Stimulated activated naive CD8-positive, alpha-beta T cell treated with anti-CD3 and anti-CD28 coated beads, Interleukin-15, Interleukin-2, amounts not matched to agents 100 ng/mL and 50 ng/mL, for 24 hours (primary cell): Measurements from ENCODE around the gene PRKRA.
"Not testable (repeated sequence)": the region's sequence is repeated elsewhere in the genome, so short reads cannot be mapped to it uniquely, and the experiment has no call there.

ENCODE experiments used
- H3K27ac Mint-ChIP-seq: one replicate; pipeline ENCODE4 v1.8.0; 2021; ENCODE audit warnings: mild to moderate bottlenecking, mixed read lengths
- H3K27me3 Mint-ChIP-seq: one replicate; pipeline ENCODE4 v1.8.0; 2021; ENCODE audit warnings: mixed read lengths
- H3K36me3 Mint-ChIP-seq: one replicate; pipeline ENCODE4 v1.8.0; 2021; ENCODE audit warnings: low read depth, mixed read lengths
- H3K4me1 Mint-ChIP-seq: one replicate; pipeline ENCODE4 v1.8.0; 2021; ENCODE audit warnings: low read depth, mixed read lengths
- H3K4me3 Mint-ChIP-seq: one replicate; pipeline ENCODE4 v1.8.0; 2021; ENCODE audit warnings: mild to moderate bottlenecking, mixed read lengths
- H3K9me3 Mint-ChIP-seq: one replicate; pipeline ENCODE4 v1.8.0; 2021; ENCODE audit warnings: mixed read lengths

The PRKRA gene

GRCh38 chr2:178477443-178478129, 26.6 kb upstream of the PRKRA start:
- H3K4me1 Mint-ChIP-seq: peaks cover 37% of the 10 kb centered on the region
- peaks cover 2% of the 10 kb centered on the region for H3K36me3 Mint-ChIP-seq
- no peak overlapping the region for H3K27ac Mint-ChIP-seq
- peak overlapping the region; percentile 99 for H3K4me3 Mint-ChIP-seq
- no peaks in the 10 kb centered on the region for H3K27me3 Mint-ChIP-seq
- no peaks in the 10 kb centered on the region for H3K9me3 Mint-ChIP-seq

- Mint-ChIP-seq H3K36me3 (no peaks in the 10 kb centered on the region), H3K27me3 (no peaks in the 10 kb centered on the region), H3K4me3 (no peak overlapping the region), H3K27ac (no peak overlapping the region), H3K9me3 (no peaks in the 10 kb centered on the region), H3K4me1 (peaks cover 26% of the 10 kb centered on the region)
Observed at GRCh38 chr2:178476477-178476876, 25.5 kb upstream of the PRKRA start.

- no peaks in the 10 kb centered on the region for H3K36me3 Mint-ChIP-seq
- H3K9me3 Mint-ChIP-seq: no peaks in the 10 kb centered on the region
- H3K27ac Mint-ChIP-seq: no peak overlapping the region
- H3K27me3 Mint-ChIP-seq: no peaks in the 10 kb centered on the region
- H3K4me1 Mint-ChIP-seq: peaks cover 17% of the 10 kb centered on the region
- H3K4me3 Mint-ChIP-seq: no peak overlapping the region
Observed at GRCh38 chr2:178474560-178474959, 23.6 kb upstream of the PRKRA start.

GRCh38 chr2:178473931-178474330, 23.0 kb upstream of the PRKRA start:
- H3K27ac Mint-ChIP-seq: no peak overlapping the region
- no peaks in the 10 kb centered on the region for H3K27me3 Mint-ChIP-seq
- H3K36me3 Mint-ChIP-seq: no peaks in the 10 kb centered on the region
- no peaks in the 10 kb centered on the region for H3K9me3 Mint-ChIP-seq
- peaks cover 11% of the 10 kb centered on the region for H3K4me1 Mint-ChIP-seq
- H3K4me3 Mint-ChIP-seq: no peak overlapping the region

GRCh38 chr2:178473373-178473772, 22.4 kb upstream of the PRKRA start:
- Mint-ChIP-seq H3K27me3 (no peaks in the 10 kb centered on the region), H3K27ac (no peak overlapping the region), H3K4me1 (peaks cover 11% of the 10 kb centered on the region), H3K36me3 (no peaks in the 10 kb centered on the region), H3K9me3 (no peaks in the 10 kb centered on the region), H3K4me3 (no peak overlapping the region)

GRCh38 chr2:178471313-178471712, 20.3 kb upstream of the PRKRA start:
- not testable (repeated sequence) for H3K27me3 Mint-ChIP-seq, H3K4me3 Mint-ChIP-seq, H3K27ac Mint-ChIP-seq, H3K9me3 Mint-ChIP-seq, H3K4me1 Mint-ChIP-seq, H3K36me3 Mint-ChIP-seq

GRCh38 chr2:178469219-178469849, 18.4 kb upstream of the PRKRA start:
- no peaks in the 10 kb centered on the region for H3K9me3 Mint-ChIP-seq
- no peaks in the 10 kb centered on the region for H3K4me1 Mint-ChIP-seq
- peaks cover 11% of the 10 kb centered on the region for H3K36me3 Mint-ChIP-seq
- no peak overlapping the region for H3K4me3 Mint-ChIP-seq
- H3K27me3 Mint-ChIP-seq: no peaks in the 10 kb centered on the region
- H3K27ac Mint-ChIP-seq: no peak overlapping the region

GRCh38 chr2:178457390-178457886, 6.5 kb upstream of the PRKRA start:
- Mint-ChIP-seq H3K27me3 (no peaks in the 10 kb centered on the region), H3K4me1 (peaks cover 1% of the 10 kb centered on the region), H3K9me3 (no peaks in the 10 kb centered on the region), H3K27ac (no peak overlapping the region), H3K4me3 (no peak overlapping the region), H3K36me3 (no peaks in the 10 kb centered on the region)

- Mint-ChIP-seq H3K4me3 (no peak overlapping the region), H3K36me3 (no peaks in the 10 kb centered on the region), H3K9me3 (no peaks in the 10 kb centered on the region), H3K4me1 (peaks cover 8% of the 10 kb centered on the region), H3K27me3 (no peaks in the 10 kb centered on the region), H3K27ac (no peak overlapping the region)
Observed at GRCh38 chr2:178455947-178456346, 5.0 kb upstream of the PRKRA start.

- Mint-ChIP-seq H3K27ac (no peak overlapping the region), H3K36me3 (peaks cover 9% of the 10 kb centered on the region), H3K4me3 (no peak overlapping the region), H3K4me1 (peaks cover 33% of the 10 kb centered on the region), H3K27me3 (no peaks in the 10 kb centered on the region), H3K9me3 (no peaks in the 10 kb centered on the region)
Observed at GRCh38 chr2:178452870-178453269, 1.9 kb upstream of the PRKRA start.

- Mint-ChIP-seq H3K9me3 (no peaks in the 10 kb centered on the region), H3K36me3 (peaks cover 13% of the 10 kb centered on the region), H3K4me1 (peaks cover 34% of the 10 kb centered on the region), H3K4me3 (peak overlapping the region; percentile 94), H3K27ac (no peak overlapping the region), H3K27me3 (no peaks in the 10 kb centered on the region)
Observed at GRCh38 chr2:178452334-178452733, 1.4 kb upstream of the PRKRA start.

- Mint-ChIP-seq H3K9me3 (no peaks in the 10 kb centered on the region), H3K36me3 (peaks cover 25% of the 10 kb centered on the region), H3K4me1 (peaks cover 34% of the 10 kb centered on the region), H3K27me3 (no peaks in the 10 kb centered on the region), H3K4me3 (peak overlapping the region; percentile 86), H3K27ac (peak overlapping the region; percentile 89)
Observed at GRCh38 chr2:178450524-178450773, 526 bp downstream of the PRKRA start.

GRCh38 chr2:178449700-178450523, 1.1 kb downstream of the PRKRA start:
- Mint-ChIP-seq H3K27ac (peak overlapping the region; percentile 89), H3K4me3 (peak overlapping the region; percentile 86), H3K9me3 (no peaks in the 10 kb centered on the region), H3K27me3 (no peaks in the 10 kb centered on the region), H3K36me3 (peaks cover 30% of the 10 kb centered on the region), H3K4me1 (peaks cover 34% of the 10 kb centered on the region)

- Mint-ChIP-seq H3K9me3 (no peaks in the 10 kb centered on the region), H3K4me1 (peaks cover 34% of the 10 kb centered on the region), H3K27me3 (no peaks in the 10 kb centered on the region), H3K4me3 (peak overlapping the region; percentile 86), H3K27ac (peak overlapping the region; percentile 10), H3K36me3 (peaks cover 38% of the 10 kb centered on the region)
Observed at GRCh38 chr2:178448968-178449661, 1.9 kb downstream of the PRKRA start.

- Mint-ChIP-seq H3K27ac (no peak overlapping the region), H3K9me3 (no peaks in the 10 kb centered on the region), H3K27me3 (no peaks in the 10 kb centered on the region), H3K4me3 (no peak overlapping the region), H3K4me1 (no peaks in the 10 kb centered on the region), H3K36me3 (peaks cover 75% of the 10 kb centered on the region)
Observed at GRCh38 chr2:178441426-178441825, 9.5 kb downstream of the PRKRA start.
